HepG2 (cell line): ENCODE results near the gene MAPKAPK3. TPM values are rescaled to one million over a fixed set of nuclear protein-coding genes. Genes with fewer than 3 reads are reported as not detected.

Experiments used
- CC2D1A ChIP-seq: sonication (generic); formaldehyde crosslinking; IDR thresholded peaks from 2 replicates; pipeline ENCODE4 v1.8.1; 2023; ENCODE audit warnings: mild to moderate bottlenecking, missing genetic modification reagents
- CHCHD3 ChIP-seq: sonication (generic); formaldehyde crosslinking; IDR thresholded peaks from 2 replicates; pipeline ENCODE4 v1.8.0; 2022; ENCODE audit warnings: mild to moderate bottlenecking, missing genetic modification reagents, moderate library complexity
- ETV5 ChIP-seq: IDR thresholded peaks from 2 replicates; pipeline ENCODE4 v1.6.1; 2018; ENCODE audit warnings: missing biosample characterization, missing genetic modification reagents, inconsistent platforms, borderline replicate concordance
- GATAD2A ChIP-seq: IDR thresholded peaks from 2 replicates; pipeline ENCODE4 v1.6.1; 2016
- HDAC2 ChIP-seq: sonication (generic); formaldehyde crosslinking; IDR thresholded peaks from 2 replicates; pipeline ENCODE4 v1.4.0; 2020; ENCODE audit warnings: missing genetic modification reagents
- KDM4B ChIP-seq: sonication (generic); formaldehyde crosslinking; IDR thresholded peaks from 2 replicates; pipeline ENCODE4 v1.4.0; 2020; ENCODE audit warnings: missing genetic modification reagents
- NR1H2 ChIP-seq: sonication (generic); formaldehyde crosslinking; IDR thresholded peaks from 2 replicates; pipeline ENCODE4 v1.8.1; 2022; ENCODE audit warnings: low read depth, missing genetic modification reagents, borderline replicate concordance
- POGZ ChIP-seq: sonication (generic); formaldehyde crosslinking; IDR thresholded peaks from 2 replicates; pipeline ENCODE4 v1.4.0; 2020; ENCODE audit warnings: mild to moderate bottlenecking, missing genetic modification reagents
- SRSF9 ChIP-seq: fragments of 200-400 bp; formaldehyde crosslinking; IDR thresholded peaks from 2 replicates; pipeline ENCODE4 v1.6.1; 2018; ENCODE audit warnings: borderline replicate concordance, mild to moderate bottlenecking, low read depth, low read length; ENCODE audit not compliant: insufficient read depth, poor library complexity, severe bottlenecking
- SUZ12 ChIP-seq: fragments of 150-350 bp; IDR thresholded peaks from 2 replicates; pipeline ENCODE4 v1.6.1; 2014; ENCODE audit warnings: low read depth, low read length
- TAF15 ChIP-seq: fragments of 200-400 bp; formaldehyde crosslinking; IDR thresholded peaks from one replicate; pipeline ENCODE4 v1.6.1; 2018; ENCODE audit warnings: mild to moderate bottlenecking, low read depth, low read length; ENCODE audit not compliant: poor library complexity, severe bottlenecking
- ZFP1 ChIP-seq: IDR thresholded peaks from 2 replicates; pipeline ENCODE4 v1.6.1; 2016
- ZNF17 ChIP-seq: sonication (generic); formaldehyde crosslinking; IDR thresholded peaks from 2 replicates; pipeline ENCODE4 v1.5.0; 2020; ENCODE audit warnings: mild to moderate bottlenecking, missing genetic modification reagents
- ZNF34 ChIP-seq: sonication (generic); formaldehyde crosslinking; IDR thresholded peaks from 2 replicates; pipeline ENCODE4 v1.4.0; 2020; ENCODE audit warnings: mild to moderate bottlenecking, missing genetic modification reagents, borderline replicate concordance
- ZNF558 ChIP-seq: sonication (generic); formaldehyde crosslinking; IDR thresholded peaks from 2 replicates; pipeline ENCODE4 v1.9.0; 2022; ENCODE audit warnings: mild to moderate bottlenecking, missing genetic modification reagents, borderline replicate concordance
- ZSCAN30 ChIP-seq: sonication (generic); formaldehyde crosslinking; IDR thresholded peaks from 2 replicates; pipeline ENCODE4 v1.5.0; 2020; ENCODE audit warnings: mild to moderate bottlenecking, missing genetic modification reagents
- polyA plus RNA-seq, 8 experiments: library from polyadenylated mRNA; depleted of rRNA in 3 of 8; stranded (reverse) in 7 of 8; unstranded in 1 of 8; fragments of >200 nt; fragmentation: Illumina TruSeq in 4 of 8; extraction: Trizol in 4 of 8; gene quantifications; 2 replicates each; pipeline versions ENCODE4 v1.2.1 to v1.2.3, GENCODE V29; 2011 to 2016; ENCODE audit warnings: low read depth in 4 of 8, missing spikeins in 1 of 8, mixed read lengths in 1 of 8; ENCODE audit not compliant: insufficient read depth in 1 of 8
- total RNA-seq, 5 experiments: library from RNA; depleted of rRNA; stranded (reverse); fragments of >200 nt; fragmentation: Illumina TruSeq; extraction: Trizol; gene quantifications; 2 replicates each; pipeline ENCODE4 v1.2.3, GENCODE V29; 2016; ENCODE audit warnings: low read depth in 1 of 5
- TF ChIP-seq, protein P1 (sequence below): sonication (generic); formaldehyde crosslinking; IDR thresholded peaks from 2 replicates; pipeline ENCODE4 v1.8.1; 2022; ENCODE audit warnings: low read depth, mild to moderate bottlenecking, missing genetic modification reagents
- TF ChIP-seq, protein P2 (sequence below): sonication (generic); formaldehyde crosslinking; IDR thresholded peaks from 2 replicates; pipeline ENCODE4 v1.8.0; 2022; ENCODE audit warnings: missing genetic modification reagents, mild to moderate bottlenecking, borderline replicate concordance
- TF ChIP-seq, protein P3 (sequence below): sonication (generic); formaldehyde crosslinking; IDR thresholded peaks from 2 replicates; pipeline ENCODE4 v1.4.0; 2020; ENCODE audit warnings: missing genetic modification reagents; ENCODE audit errors: not compliant biosample characterization

Gene MAPKAPK3
- total and polyA plus RNA-seq, 2 of the 13 experiments (the other 11 are each of a cell fraction or from before 2014, with no cell fraction given): 39.9 to 41.2 TPM

DNA sequence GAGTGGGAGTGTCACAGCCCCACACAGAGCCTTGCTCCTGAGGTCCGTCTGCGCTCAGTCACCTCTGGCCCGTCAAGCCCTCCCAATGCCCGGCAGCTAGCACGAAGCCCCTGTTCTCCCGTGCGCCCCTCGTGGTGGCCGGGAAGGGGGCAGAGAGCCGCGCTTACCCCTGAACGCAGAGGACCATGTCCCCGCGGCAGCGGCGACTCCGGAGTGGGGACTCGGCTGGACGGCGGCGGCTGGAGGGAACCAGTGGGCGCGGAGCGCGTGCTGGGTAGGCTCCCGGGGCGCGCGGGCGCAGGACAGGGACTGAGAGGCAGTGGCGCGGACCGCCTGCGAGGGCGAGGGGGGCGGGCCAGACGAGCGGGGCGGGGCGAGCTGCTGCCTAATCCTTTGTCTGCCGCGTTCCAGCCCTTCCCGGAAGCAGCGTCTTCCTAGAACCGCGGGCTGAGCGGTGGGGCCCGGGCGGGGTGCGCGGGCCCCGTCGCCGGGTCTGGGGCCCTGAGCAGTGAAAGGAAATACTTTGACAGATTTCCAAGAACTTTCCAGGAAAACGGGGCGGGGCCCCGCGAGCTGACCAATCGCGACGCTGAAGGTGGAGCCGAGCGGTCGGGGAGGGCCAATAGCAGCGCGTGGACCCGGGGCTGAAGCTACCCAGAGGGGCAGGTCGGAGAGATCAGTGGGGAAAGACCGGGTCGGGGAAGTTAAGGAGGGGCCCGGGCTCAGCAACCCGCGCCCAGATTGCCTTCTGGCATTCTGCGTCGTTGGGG lies 5.3 kb upstream of the MAPKAPK3 start, which contains the start of gene CISH (continued):
- TF ChIP-seq ZNF34 (CRISPR knock-in tag) (peak; percentile 67; the same call in 1 of the 2 replicates), SRSF9 (no peak), ZFP1 (CRISPR knock-in tag) (no peak), ETV5 (peak; percentile 81; the same call in 1 of the 2 replicates), HDAC2 (CRISPR knock-in tag) (peak; percentile 53; the same call in 1 of the 2 replicates), ZNF17 (CRISPR knock-in tag) (no peak), CHCHD3 (CRISPR knock-in tag) (0 out of 2 replicates have a peak, but pooled peaks have one; percentile 64), NR1H2 (CRISPR knock-in tag) (peak; percentile 92), GATAD2A (CRISPR knock-in tag) (0 out of 2 replicates have a peak, but pooled peaks have one; percentile 13), ZNF558 (CRISPR knock-in tag) (peak; percentile 79; the same call in 1 of the 2 replicates), POGZ (CRISPR knock-in tag) (no peak), SUZ12 (no peak), ZSCAN30 (CRISPR knock-in tag) (no peak), KDM4B (CRISPR knock-in tag) (no peak), CC2D1A (0 out of 2 replicates have a peak, but pooled peaks have one; percentile 25), TAF15 (no peak)
- TF ChIP-seq, protein P1, sequence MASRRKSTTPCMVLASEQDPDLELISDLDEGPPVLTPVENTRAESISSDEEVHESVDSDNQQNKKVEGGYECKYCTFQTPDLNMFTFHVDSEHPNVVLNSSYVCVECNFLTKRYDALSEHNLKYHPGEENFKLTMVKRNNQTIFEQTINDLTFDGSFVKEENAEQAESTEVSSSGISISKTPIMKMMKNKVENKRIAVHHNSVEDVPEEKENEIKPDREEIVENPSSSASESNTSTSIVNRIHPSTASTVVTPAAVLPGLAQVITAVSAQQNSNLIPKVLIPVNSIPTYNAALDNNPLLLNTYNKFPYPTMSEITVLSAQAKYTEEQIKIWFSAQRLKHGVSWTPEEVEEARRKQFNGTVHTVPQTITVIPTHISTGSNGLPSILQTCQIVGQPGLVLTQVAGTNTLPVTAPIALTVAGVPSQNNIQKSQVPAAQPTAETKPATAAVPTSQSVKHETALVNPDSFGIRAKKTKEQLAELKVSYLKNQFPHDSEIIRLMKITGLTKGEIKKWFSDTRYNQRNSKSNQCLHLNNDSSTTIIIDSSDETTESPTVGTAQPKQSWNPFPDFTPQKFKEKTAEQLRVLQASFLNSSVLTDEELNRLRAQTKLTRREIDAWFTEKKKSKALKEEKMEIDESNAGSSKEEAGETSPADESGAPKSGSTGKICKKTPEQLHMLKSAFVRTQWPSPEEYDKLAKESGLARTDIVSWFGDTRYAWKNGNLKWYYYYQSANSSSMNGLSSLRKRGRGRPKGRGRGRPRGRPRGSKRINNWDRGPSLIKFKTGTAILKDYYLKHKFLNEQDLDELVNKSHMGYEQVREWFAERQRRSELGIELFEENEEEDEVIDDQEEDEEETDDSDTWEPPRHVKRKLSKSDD (CRISPR knock-in tag): no peak
- TF ChIP-seq, protein P2, sequence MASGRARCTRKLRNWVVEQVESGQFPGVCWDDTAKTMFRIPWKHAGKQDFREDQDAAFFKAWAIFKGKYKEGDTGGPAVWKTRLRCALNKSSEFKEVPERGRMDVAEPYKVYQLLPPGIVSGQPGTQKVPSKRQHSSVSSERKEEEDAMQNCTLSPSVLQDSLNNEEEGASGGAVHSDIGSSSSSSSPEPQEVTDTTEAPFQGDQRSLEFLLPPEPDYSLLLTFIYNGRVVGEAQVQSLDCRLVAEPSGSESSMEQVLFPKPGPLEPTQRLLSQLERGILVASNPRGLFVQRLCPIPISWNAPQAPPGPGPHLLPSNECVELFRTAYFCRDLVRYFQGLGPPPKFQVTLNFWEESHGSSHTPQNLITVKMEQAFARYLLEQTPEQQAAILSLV (CRISPR knock-in tag): peak; percentile 93
- TF ChIP-seq, protein P3, sequence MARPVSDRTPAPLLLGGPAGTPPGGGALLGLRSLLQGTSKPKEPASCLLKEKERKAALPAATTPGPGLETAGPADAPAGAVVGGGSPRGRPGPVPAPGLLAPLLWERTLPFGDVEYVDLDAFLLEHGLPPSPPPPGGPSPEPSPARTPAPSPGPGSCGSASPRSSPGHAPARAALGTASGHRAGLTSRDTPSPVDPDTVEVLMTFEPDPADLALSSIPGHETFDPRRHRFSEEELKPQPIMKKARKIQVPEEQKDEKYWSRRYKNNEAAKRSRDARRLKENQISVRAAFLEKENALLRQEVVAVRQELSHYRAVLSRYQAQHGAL (CRISPR knock-in tag): no peak
- TF ChIP-seq, all 625 proteins: peak for 328
